SU-DHL-6 (cell line): ENCODE measurements around the gene OR6T1.

Source experiments
- H2AFZ ChIP-seq: fragments of 200-600 bp; sonication (generic); 2 replicates; pipeline ENCODE4 v1.6.1; 2014; ENCODE audit warnings: low read depth, mild to moderate bottlenecking, moderate library complexity, mixed read lengths, antibody characterized with exemption, low read length; ENCODE audit not compliant: severe bottlenecking
- H3F3A ChIP-seq: fragments of 200-600 bp; shearing (Covaris generic); 2 replicates; pipeline ENCODE4 v1.6.0; 2016; ENCODE audit warnings: antibody characterized with exemption, mild to moderate bottlenecking; ENCODE audit not compliant: insufficient read depth
- H3K27ac ChIP-seq: fragments of 200-600 bp; sonication (generic); 2 replicates; pipeline ENCODE4 v1.5.1; 2016; ENCODE audit warnings: low read depth, mild to moderate bottlenecking, low read length, moderate library complexity, mixed read lengths
- H3K27me3 ChIP-seq: fragments of 200-600 bp; sonication (generic), shearing (Covaris generic); 2 replicates; pipeline ENCODE4 v1.6.0; 2014; ENCODE audit warnings: mild to moderate bottlenecking, low read length
- H3K36me3 ChIP-seq: fragments of 200-600 bp; sonication (generic); 2 replicates; pipeline ENCODE4 v1.6.1; 2014; ENCODE audit warnings: mild to moderate bottlenecking, low read length, mixed read lengths
- H3K4me2 ChIP-seq: fragments of 300-600, 200-600 bp; shearing (Covaris generic), sonication (generic); 2 replicates; pipeline ENCODE4 v1.6.0; 2014; ENCODE audit warnings: low read length, low read depth, mild to moderate bottlenecking; ENCODE audit not compliant: poor library complexity, severe bottlenecking
- H3K4me3 ChIP-seq: fragments of 200-600 bp; sonication (generic); 2 replicates; pipeline ENCODE4 v1.5.1; 2014; ENCODE audit warnings: antibody characterized with exemption, low read length, mild to moderate bottlenecking, mixed read lengths; ENCODE audit not compliant: insufficient read depth, poor library complexity, severe bottlenecking
- H3K79me2 ChIP-seq: fragments of 200-600 bp; sonication (generic); 2 replicates; pipeline ENCODE4 v1.6.1; 2014; ENCODE audit warnings: mild to moderate bottlenecking, low read length, moderate library complexity; ENCODE audit not compliant: insufficient read depth
- H3K9ac ChIP-seq: fragments of 200-600 bp; sonication (generic); 2 replicates; pipeline ENCODE4 v1.7.0; 2014; ENCODE audit warnings: mild to moderate bottlenecking, low read length
- H3K9me2 ChIP-seq: fragments of 200-600 bp; sonication (generic); replicated peaks from 2 replicates; pipeline ENCODE4 v1.6.1; 2014; ENCODE audit warnings: low read length; ENCODE audit not compliant: insufficient read depth
- H3K9me3 ChIP-seq: fragments of 200-600 bp; sonication (generic); 2 replicates; pipeline ENCODE4 v1.6.1; 2014; ENCODE audit warnings: low read length, mixed read lengths; ENCODE audit not compliant: insufficient read depth
- H4K20me1 ChIP-seq: fragments of 200-600 bp; sonication (generic); 2 replicates; pipeline ENCODE4 v1.6.1; 2014; ENCODE audit warnings: low read depth, mild to moderate bottlenecking, antibody characterized with exemption, low read length, moderate library complexity, mixed read lengths
- CTCF ChIP-seq: fragments of 200-600 bp; sonication (generic); IDR thresholded peaks from one replicate; pipeline ENCODE4 v1.5.1; 2017; ENCODE audit warnings: antibody characterized with exemption, mild to moderate bottlenecking, low read length, moderate library complexity; ENCODE audit not compliant: insufficient read depth, poor library complexity, severe bottlenecking
- EZH2phosphoT487 ChIP-seq: fragments of 200-600 bp; sonication (generic), shearing (Covaris generic); conservative IDR thresholded peaks from 2 replicates; pipeline ENCODE4 v1.6.1; 2018; ENCODE audit warnings: mild to moderate bottlenecking, antibody characterized with exemption, low read length, moderate library complexity, mixed read lengths

Gene OR6T1

GRCh38 chr11:123976770-123977560, 33.3 kb upstream of the OR6T1 start:
- Histone ChIP-seq H3K9me2 (no peaks in the 10 kb centered on the region), H3F3A (no peaks in the 10 kb centered on the region), H3K27me3 (no peaks in the 10 kb centered on the region), H3K4me3 (no peak overlapping the region), H2AFZ (no peak overlapping the region), H3K27ac (no peak overlapping the region), H3K4me2 (no peak overlapping the region), H3K79me2 (no peaks in the 10 kb centered on the region), H3K9ac (no peak overlapping the region), H4K20me1 (no peaks in the 10 kb centered on the region), H3K9me3 (no peaks in the 10 kb centered on the region), H3K36me3 (no peaks in the 10 kb centered on the region)
- no peak for TF ChIP-seq CTCF
- TF ChIP-seq EZH2phosphoT487 = no peak

- H2AFZ ChIP-seq = no peak overlapping the region
- TF ChIP-seq CTCF (no peak), EZH2phosphoT487 (no peak)
- no peaks in the 10 kb centered on the region for H3F3A ChIP-seq
- no peaks in the 10 kb centered on the region for H4K20me1 ChIP-seq
- H3K36me3 ChIP-seq = no peaks in the 10 kb centered on the region
- H3K27ac ChIP-seq = no peak overlapping the region
- no peaks in the 10 kb centered on the region for H3K9me2 ChIP-seq
- no peaks in the 10 kb centered on the region for H3K79me2 ChIP-seq
- H3K4me2 ChIP-seq = no peak overlapping the region
- H3K27me3 ChIP-seq = no peaks in the 10 kb centered on the region
- H3K9ac ChIP-seq = no peak overlapping the region
- H3K4me3 ChIP-seq = no peak overlapping the region
- no peaks in the 10 kb centered on the region for H3K9me3 ChIP-seq
These were observed 30.2 kb upstream of the OR6T1 start for GRCh38 chr11:123973816-123974215.

- Histone ChIP-seq H3K36me3 (no peaks in the 10 kb centered on the region), H3K4me2 (no peak overlapping the region), H3K4me3 (no peak overlapping the region), H3K27me3 (no peaks in the 10 kb centered on the region), H3K79me2 (no peaks in the 10 kb centered on the region), H3K9me2 (no peaks in the 10 kb centered on the region), H3K9me3 (no peaks in the 10 kb centered on the region), H3K27ac (no peak overlapping the region), H4K20me1 (no peaks in the 10 kb centered on the region), H3K9ac (no peak overlapping the region), H2AFZ (no peak overlapping the region), H3F3A (no peaks in the 10 kb centered on the region)
- TF ChIP-seq EZH2phosphoT487 (no peak), CTCF (no peak)
These were observed 13.1 kb upstream of the OR6T1 start for GRCh38 chr11:123956752-123957151.
